Measurements from ENCODE around the gene ERFL. TPM values are rescaled to one million over a fixed set of nuclear protein-coding genes. Genes with fewer than 3 reads are reported as not detected.

ERFL gene
- total RNA-seq, 1 experiment from 2014 or later, result 0.65 TPM

DNA sequence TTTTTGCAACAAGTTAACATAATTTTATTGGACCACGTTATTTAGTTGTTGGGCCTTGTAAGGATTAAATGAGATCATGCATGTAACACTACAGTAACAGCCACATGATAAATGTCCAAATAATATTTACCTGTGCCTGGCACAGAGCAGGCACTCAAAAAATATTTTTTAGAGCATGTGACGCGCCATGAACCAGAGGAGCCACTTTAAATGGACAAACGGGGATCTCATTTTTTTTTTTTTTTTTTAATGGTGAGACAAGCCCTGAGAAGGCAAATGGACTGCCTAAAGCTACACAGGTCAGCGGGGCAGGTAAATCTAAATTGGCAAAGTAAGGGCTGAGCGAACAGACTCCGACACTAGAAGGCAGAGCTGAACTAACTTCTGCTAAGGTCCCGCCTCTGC lies 69.0 kb downstream of the ERFL start:
- Histone ChIP-seq H3K4me1 (replicated peaks; ENCODE audit: insufficient read depth) (peaks cover 35% of the 10 kb centered on the region), H3K79me2 (ENCODE audit: low read depth) (peaks cover 41% of the 10 kb centered on the region), H3K27me3 (ENCODE audit: insufficient read depth, low read depth) (peaks cover 13% of the 10 kb centered on the region), H4K20me1 (ENCODE audit: insufficient read depth) (peaks cover 34% of the 10 kb centered on the region), H3K9me3 (ENCODE audit: insufficient read depth, low read depth) (no peaks in the 10 kb centered on the region), H3K36me3 (ENCODE audit: low read depth) (peaks cover 34% of the 10 kb centered on the region), H3K4me3 (peak overlapping the region; percentile 98), H3F3A (ENCODE audit: insufficient read depth, low read depth) (peaks cover 37% of the 10 kb centered on the region), H3K9me2 (ENCODE audit: insufficient read depth) (no peaks in the 10 kb centered on the region), H3K4me2 (peak overlapping the region; percentile 96), H2AFZ (peak overlapping the region; percentile 71), H3K27ac (peak overlapping the region; percentile 31; the same call in 1 of the 2 replicates)
- ChIA-PET CTCF (no interaction called here), POLR2A (ENCODE audit: unreplicated experiment) (interaction anchor here (0.5 to 0.7 kb wide), 4 partner anchors 14 to 536 kb away, joined by 3 read pairs; no protein-coding TSS in a partner anchor)
- TF ChIP-seq, protein P1, sequence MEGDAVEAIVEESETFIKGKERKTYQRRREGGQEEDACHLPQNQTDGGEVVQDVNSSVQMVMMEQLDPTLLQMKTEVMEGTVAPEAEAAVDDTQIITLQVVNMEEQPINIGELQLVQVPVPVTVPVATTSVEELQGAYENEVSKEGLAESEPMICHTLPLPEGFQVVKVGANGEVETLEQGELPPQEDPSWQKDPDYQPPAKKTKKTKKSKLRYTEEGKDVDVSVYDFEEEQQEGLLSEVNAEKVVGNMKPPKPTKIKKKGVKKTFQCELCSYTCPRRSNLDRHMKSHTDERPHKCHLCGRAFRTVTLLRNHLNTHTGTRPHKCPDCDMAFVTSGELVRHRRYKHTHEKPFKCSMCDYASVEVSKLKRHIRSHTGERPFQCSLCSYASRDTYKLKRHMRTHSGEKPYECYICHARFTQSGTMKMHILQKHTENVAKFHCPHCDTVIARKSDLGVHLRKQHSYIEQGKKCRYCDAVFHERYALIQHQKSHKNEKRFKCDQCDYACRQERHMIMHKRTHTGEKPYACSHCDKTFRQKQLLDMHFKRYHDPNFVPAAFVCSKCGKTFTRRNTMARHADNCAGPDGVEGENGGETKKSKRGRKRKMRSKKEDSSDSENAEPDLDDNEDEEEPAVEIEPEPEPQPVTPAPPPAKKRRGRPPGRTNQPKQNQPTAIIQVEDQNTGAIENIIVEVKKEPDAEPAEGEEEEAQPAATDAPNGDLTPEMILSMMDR (conservative IDR thresholded peaks at IDR 0.05), result no peak
- no peak for TF ChIP-seq EZH2 (IDR thresholded peaks at IDR 0.05; ENCODE audit: low read depth)
- intact Hi-C loops (cut with micrococcal nuclease; ENCODE audit: unreplicated experiment), result loop anchor here (1.0 to 10.0 kb wide), 2 partner anchors 25 to 1714 kb away; no protein-coding TSS in a partner anchor
- no peak for DNase-seq
- no TSS peak for BruUV-seq (replicated peaks)

Small RNA genes lying within 50 kb of the gene (microRNA-seq; reads per million reads assigned to microRNA genes)
- gene MIR6797 (ENCODE audit: borderline number of aligned reads, borderline replicate concordance), result not detected

Other genes with a start within 250 kb of the ERFL start
- not detected in 2 replicates for gene CEACAM7, start 240.2 kb downstream of the ERFL start, total RNA-seq (2021)
- 18.1 and 23.3 TPM in 2 replicates for gene CEACAM5, start 219.8 kb downstream of the ERFL start, total RNA-seq (2021)
- gene CEACAM6, start 172.9 kb downstream of the ERFL start, total RNA-seq (2021), result 265 and 468 TPM in 2 replicates
- not detected in 2 replicates for gene CEACAM3, start 131.9 kb downstream of the ERFL start, total RNA-seq (2021)
- gene LYPD4, start 83.8 kb downstream of the ERFL start, total RNA-seq (2021), result not detected in 2 replicates
- not detected in 2 replicates for gene DMRTC2, start 83.4 kb downstream of the ERFL start, total RNA-seq (2021)
- 2,593 and 3,356 TPM in 2 replicates for gene RPS19, start 68.2 kb downstream of the ERFL start, total RNA-seq (2021)
- gene CD79A, start 51.2 kb downstream of the ERFL start, total RNA-seq (2021), result 0.33 and 0.59 TPM in 2 replicates
- gene ARHGEF1, start 45.3 kb downstream of the ERFL start, total RNA-seq (2021), result 101 and 109 TPM in 2 replicates
- 110 and 188 TPM in 2 replicates for gene RABAC1, start 30.9 kb upstream of the ERFL start, total RNA-seq (2021)
- gene ATP1A3, start 65.8 kb upstream of the ERFL start, total RNA-seq (2021), result not detected in 2 replicates
- 0.96 and 1.1 TPM in 2 replicates for gene GRIK5, start 141.8 kb upstream of the ERFL start, total RNA-seq (2021)
- 19.4 and 21.6 TPM in 2 replicates for gene ZNF574, start 147.7 kb upstream of the ERFL start, total RNA-seq (2021)
- gene POU2F2, start 204.0 kb upstream of the ERFL start, total RNA-seq (2021), result 2.9 and 3.5 TPM in 2 replicates